D721Med (cell line): ENCODE results near the gene NCKAP5.

ENCODE experiments used
- DNase-seq: peaks from one replicate; pipeline ENCODE4 v3.0.0; 2011; ENCODE audit warnings: low spot score; ENCODE audit not compliant: insufficient read length
- FAIRE-seq: peaks from 2 replicates; lab custom pipeline; 2011; peaks lifted over from hg19 to GRCh38; lab: Jason Lieb, UNC
- TF ChIP-seq, protein P1 (sequence below): IDR thresholded peaks from 2 replicates; pipeline ENCODE4 v1.5.1; 2012; ENCODE audit warnings: mild to moderate bottlenecking, control low read depth; ENCODE audit not compliant: insufficient read depth; ENCODE audit errors: missing control alignments

Gene NCKAP5

DNA sequence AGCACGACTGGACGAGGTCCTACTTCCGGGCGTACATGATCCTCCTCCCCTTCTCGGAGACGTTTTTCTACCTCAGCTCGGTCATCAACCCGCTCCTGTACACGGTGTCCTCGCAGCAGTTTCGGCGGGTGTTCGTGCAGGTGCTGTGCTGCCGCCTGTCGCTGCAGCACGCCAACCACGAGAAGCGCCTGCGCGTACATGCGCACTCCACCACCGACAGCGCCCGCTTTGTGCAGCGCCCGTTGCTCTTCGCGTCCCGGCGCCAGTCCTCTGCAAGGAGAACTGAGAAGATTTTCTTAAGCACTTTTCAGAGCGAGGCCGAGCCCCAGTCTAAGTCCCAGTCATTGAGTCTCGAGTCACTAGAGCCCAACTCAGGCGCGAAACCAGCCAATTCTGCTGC is 923.1 kb downstream of the NCKAP5 start:
- TF ChIP-seq, protein P1, sequence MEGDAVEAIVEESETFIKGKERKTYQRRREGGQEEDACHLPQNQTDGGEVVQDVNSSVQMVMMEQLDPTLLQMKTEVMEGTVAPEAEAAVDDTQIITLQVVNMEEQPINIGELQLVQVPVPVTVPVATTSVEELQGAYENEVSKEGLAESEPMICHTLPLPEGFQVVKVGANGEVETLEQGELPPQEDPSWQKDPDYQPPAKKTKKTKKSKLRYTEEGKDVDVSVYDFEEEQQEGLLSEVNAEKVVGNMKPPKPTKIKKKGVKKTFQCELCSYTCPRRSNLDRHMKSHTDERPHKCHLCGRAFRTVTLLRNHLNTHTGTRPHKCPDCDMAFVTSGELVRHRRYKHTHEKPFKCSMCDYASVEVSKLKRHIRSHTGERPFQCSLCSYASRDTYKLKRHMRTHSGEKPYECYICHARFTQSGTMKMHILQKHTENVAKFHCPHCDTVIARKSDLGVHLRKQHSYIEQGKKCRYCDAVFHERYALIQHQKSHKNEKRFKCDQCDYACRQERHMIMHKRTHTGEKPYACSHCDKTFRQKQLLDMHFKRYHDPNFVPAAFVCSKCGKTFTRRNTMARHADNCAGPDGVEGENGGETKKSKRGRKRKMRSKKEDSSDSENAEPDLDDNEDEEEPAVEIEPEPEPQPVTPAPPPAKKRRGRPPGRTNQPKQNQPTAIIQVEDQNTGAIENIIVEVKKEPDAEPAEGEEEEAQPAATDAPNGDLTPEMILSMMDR: peak; percentile 23
- DNase-seq (no peak), FAIRE-seq (no peak)

GRCh38 chr2:132642415-132642814 is 925.8 kb downstream of the NCKAP5 start:
- FAIRE-seq (no peak), DNase-seq (no peak)
- TF ChIP-seq, protein P1: no peak

GRCh38 chr2:132641819-132642218 is 926.4 kb downstream of the NCKAP5 start:
- DNase-seq (no peak), FAIRE-seq (no peak)
- TF ChIP-seq, protein P1: no peak

GRCh38 chr2:132640116-132640515 is 928.1 kb downstream of the NCKAP5 start:
- TF ChIP-seq, protein P1: no peak
- DNase-seq (no peak), FAIRE-seq (no peak)

DNA sequence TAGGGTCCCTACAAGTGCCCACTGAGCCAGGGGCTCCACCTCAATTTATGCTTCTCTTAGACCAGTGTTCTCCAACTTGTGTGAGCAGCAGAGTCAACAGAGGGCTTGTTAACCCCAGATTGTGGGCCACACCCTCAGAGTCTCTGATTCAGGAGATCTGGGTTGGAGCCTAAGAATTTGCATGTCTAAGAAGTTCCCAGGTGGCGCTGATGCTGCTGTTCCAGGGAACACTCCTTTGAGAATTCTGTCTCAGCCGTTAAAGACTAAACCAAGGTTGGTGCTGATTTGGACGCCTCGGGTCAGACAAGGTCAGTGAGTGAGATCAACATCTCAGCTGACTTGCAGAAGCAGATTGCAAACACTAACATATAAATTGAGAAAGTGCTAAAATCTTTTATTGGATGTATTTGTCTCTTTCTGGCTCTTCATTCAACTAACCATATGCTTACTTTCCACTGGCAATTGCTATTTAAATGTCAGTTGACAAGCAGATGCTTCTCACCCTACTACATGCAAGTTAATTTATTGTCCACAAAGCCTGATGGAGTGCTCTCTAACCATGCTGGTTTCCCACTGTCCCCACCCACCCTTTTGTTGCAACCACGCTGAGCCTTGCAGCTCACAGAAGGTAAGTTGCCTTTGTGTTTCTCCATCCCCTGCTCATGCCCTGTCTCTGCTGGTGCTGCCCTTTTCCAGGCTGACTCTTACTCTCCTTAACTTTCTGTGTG is 929.8 kb downstream of the NCKAP5 start:
- DNase-seq (no peak), FAIRE-seq (no peak)

DNA sequence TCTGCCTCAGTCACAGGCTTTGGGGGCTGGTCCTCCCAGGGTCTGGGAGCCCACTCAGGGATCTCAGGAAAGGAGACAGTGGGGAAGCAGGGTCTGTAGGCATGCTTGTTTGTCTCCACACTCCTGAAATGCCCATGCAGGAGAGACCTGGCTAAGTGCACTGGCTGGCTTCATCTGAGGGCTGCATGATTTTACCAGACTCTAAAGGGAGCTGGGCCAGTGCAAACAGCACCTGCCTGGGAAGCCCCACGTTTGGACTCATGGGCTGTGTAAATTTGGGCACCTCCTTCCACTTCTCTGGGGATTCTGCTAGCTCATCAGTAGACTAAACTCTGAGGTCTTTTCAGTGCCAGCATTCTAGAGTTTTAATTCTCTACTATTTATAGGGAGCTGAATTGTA is 931.9 kb downstream of the NCKAP5 start:
- TF ChIP-seq, protein P1: no peak
- FAIRE-seq (no peak), DNase-seq (no peak)

More for the DNA sequence above, 929.8 kb downstream of the NCKAP5 start:
- TF ChIP-seq, protein P1: no peak

DNA sequence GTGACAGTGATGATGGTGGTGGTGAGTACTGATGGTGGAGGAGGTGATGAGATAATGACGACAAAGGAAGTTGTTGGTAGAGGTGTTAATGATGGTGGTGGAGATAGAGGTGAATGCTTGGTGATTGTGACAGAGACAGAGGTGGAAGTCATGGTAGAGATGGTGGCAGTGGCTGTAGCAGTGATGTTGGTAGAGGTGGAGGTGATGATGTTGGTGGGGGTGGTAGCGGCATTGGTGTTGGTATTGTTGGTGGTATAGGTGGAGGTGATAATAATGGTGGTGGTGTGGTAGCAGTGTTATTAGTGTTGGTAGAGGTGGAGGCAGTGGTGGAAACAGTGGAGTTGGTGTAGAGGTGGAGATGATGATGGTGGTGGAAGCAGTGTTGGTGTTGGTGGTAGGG is 934.6 kb downstream of the NCKAP5 start:
- FAIRE-seq (no peak), DNase-seq (no peak)
- TF ChIP-seq, protein P1: no peak
